Smooth muscle cell (in vitro differentiated cells): ENCODE measurements around the gene MEA1. TPM values are rescaled to one million over a fixed set of nuclear protein-coding genes. Genes with fewer than 3 reads are reported as not detected.
A peak's percentile ranks its signal among the peaks of the same experiment; 100 is the strongest.
"Not testable (repeated sequence)": the region's sequence is repeated elsewhere in the genome, so short reads cannot be mapped to it uniquely, and the experiment has no call there.

Experiments used
- DNase-seq: peaks from one replicate; lab custom pipeline; 2025; ENCODE audit not compliant: unreplicated experiment; lab: John Stamatoyannopoulos, UW
- H2AFZ ChIP-seq: fragments of 200-600 bp; sonication (generic); 2 replicates; pipeline ENCODE4 v1.6.0; 2016; ENCODE audit warnings: antibody characterized with exemption, low read depth, mild to moderate bottlenecking
- H3F3A ChIP-seq: fragments of 200-600 bp; sonication (generic); 2 replicates; pipeline ENCODE4 v1.6.0; 2017; ENCODE audit warnings: antibody characterized with exemption, low read depth
- H3K27ac ChIP-seq: fragments of 200-600 bp; sonication (generic); 2 replicates; pipeline ENCODE4 v1.5.1; 2016; ENCODE audit warnings: low read depth, mild to moderate bottlenecking
- H3K27me3 ChIP-seq: fragments of 200-600 bp; sonication (generic); 2 replicates; pipeline ENCODE4 v1.6.1; 2016; ENCODE audit warnings: low read depth, mild to moderate bottlenecking
- H3K36me3 ChIP-seq: fragments of 200-600 bp; sonication (generic); 2 replicates; pipeline ENCODE4 v1.5.1; 2016; ENCODE audit warnings: low read depth
- H3K4me1 ChIP-seq: fragments of 200-600 bp; sonication (generic); 2 replicates; pipeline ENCODE4 v1.5.1; 2016; ENCODE audit warnings: low read depth
- H3K4me2 ChIP-seq: fragments of 200-600 bp; sonication (generic); 2 replicates; pipeline ENCODE4 v1.6.0; 2016; ENCODE audit warnings: mild to moderate bottlenecking
- H3K4me3 ChIP-seq: fragments of 200-600 bp; sonication (generic); 2 replicates; pipeline ENCODE4 v1.5.1; 2016; ENCODE audit warnings: mild to moderate bottlenecking
- H3K79me2 ChIP-seq: fragments of 200-600 bp; sonication (generic); 2 replicates; pipeline ENCODE4 v1.6.0; 2016; ENCODE audit warnings: low read depth, mild to moderate bottlenecking
- H3K9ac ChIP-seq: fragments of 200-600 bp; sonication (generic); 2 replicates; pipeline ENCODE4 v1.6.0; 2016; ENCODE audit warnings: low read depth
- H3K9me3 ChIP-seq: fragments of 200-600 bp; sonication (generic); replicated peaks from 2 replicates; pipeline ENCODE4 v1.5.1; 2016; ENCODE audit warnings: low read depth
- H4K20me1 ChIP-seq: fragments of 200-600 bp; sonication (generic); 2 replicates; pipeline ENCODE4 v1.6.0; 2016; ENCODE audit warnings: low read depth
- CTCF ChIP-seq: fragments of 200-600 bp; sonication (generic); IDR thresholded peaks from 2 replicates; pipeline ENCODE4 v1.5.1; 2017; ENCODE audit warnings: borderline replicate concordance, mild to moderate bottlenecking, antibody characterized with exemption; ENCODE audit not compliant: insufficient read depth, poor library complexity, severe bottlenecking
- WGBS: methylation state at CpG from one replicate; pipeline ENCODE4 v1.1.7; 2016; ENCODE audit warnings: low lambda C conversion rate; 5-methylcytosine and 5-hydroxymethylcytosine counted together
- polyA plus RNA-seq: library from polyadenylated mRNA; unstranded; fragments of >200 nt; fragmentation: Nextera tagmentation; extraction: Ambion mirVana; gene quantifications from 2 replicates; pipeline ENCODE4 v1.2.1, GENCODE V29; 2016
- total RNA-seq: library from RNA; depleted of rRNA; stranded (reverse); fragments of >200 nt; gene quantifications from 2 replicates; pipeline ENCODE4 v1.2.3, GENCODE V29; 2014

The MEA1 gene
- total and polyA plus RNA-seq, 2 experiments from 2014 or later, result 86.7 to 154 TPM

- H3K4me2 ChIP-seq, result peak overlapping the region; percentile 97
- H4K20me1 ChIP-seq, result no peaks in the 10 kb centered on the region
- no peaks in the 10 kb centered on the region for H3K36me3 ChIP-seq
- H3F3A ChIP-seq, result peaks cover 2% of the 10 kb centered on the region
- H3K27me3 ChIP-seq, result no peaks in the 10 kb centered on the region
- TF ChIP-seq CTCF, result no peak
- WGBS, result 97% methylated on average over 17 of the region's 17 CpGs
- peaks cover 13% of the 10 kb centered on the region for H3K4me1 ChIP-seq
- no peak overlapping the region for H2AFZ ChIP-seq
- H3K9me3 ChIP-seq, result no peaks in the 10 kb centered on the region
- H3K4me3 ChIP-seq, result no peak overlapping the region
- DNase-seq, result no peak
- H3K79me2 ChIP-seq, result peaks cover 36% of the 10 kb centered on the region
- peak overlapping the region; percentile 30 for H3K9ac ChIP-seq
- no peak overlapping the region for H3K27ac ChIP-seq
Observed at GRCh38 chr6:43050981-43051380, 37.2 kb upstream of the MEA1 start.

GRCh38 chr6:43047998-43048397 is 34.3 kb upstream of the MEA1 start:
- Histone ChIP-seq H3K9me3 (no peaks in the 10 kb centered on the region), H2AFZ (no peak overlapping the region), H3K4me2 (no peak overlapping the region), H4K20me1 (no peaks in the 10 kb centered on the region), H3K4me3 (no peak overlapping the region), H3K79me2 (peaks cover 30% of the 10 kb centered on the region), H3K4me1 (peaks cover 13% of the 10 kb centered on the region), H3K27me3 (no peaks in the 10 kb centered on the region), H3K36me3 (no peaks in the 10 kb centered on the region), H3K9ac (no peak overlapping the region), H3F3A (no peaks in the 10 kb centered on the region), H3K27ac (no peak overlapping the region)
- no peak for TF ChIP-seq CTCF
- no peak for DNase-seq
- WGBS, result over 99% methylated on average over 7 of the region's 7 CpGs

GRCh38 chr6:43045371-43045930 is 31.7 kb upstream of the MEA1 start:
- 99% methylated on average over 9 of the region's 11 CpGs for WGBS
- Histone ChIP-seq H2AFZ (no peak overlapping the region), H3K4me2 (no peak overlapping the region), H3K4me1 (no peaks in the 10 kb centered on the region), H3K4me3 (no peak overlapping the region), H3K9ac (no peak overlapping the region), H4K20me1 (no peaks in the 10 kb centered on the region), H3K27me3 (no peaks in the 10 kb centered on the region), H3K36me3 (no peaks in the 10 kb centered on the region), H3F3A (peaks cover 3% of the 10 kb centered on the region), H3K27ac (no peak overlapping the region), H3K79me2 (peaks cover 6% of the 10 kb centered on the region), H3K9me3 (no peaks in the 10 kb centered on the region)
- no peak for TF ChIP-seq CTCF
- DNase-seq, result no peak

GRCh38 chr6:43043310-43043709 is 29.6 kb upstream of the MEA1 start:
- Histone ChIP-seq H3K36me3 (no peaks in the 10 kb centered on the region), H3K9me3 (no peaks in the 10 kb centered on the region), H3K27me3 (no peaks in the 10 kb centered on the region), H3K4me1 (no peaks in the 10 kb centered on the region), H2AFZ (no peak overlapping the region), H3K4me3 (no peak overlapping the region), H3K4me2 (no peak overlapping the region), H4K20me1 (no peaks in the 10 kb centered on the region), H3K9ac (no peak overlapping the region), H3K79me2 (no peaks in the 10 kb centered on the region), H3F3A (peaks cover 3% of the 10 kb centered on the region), H3K27ac (no peak overlapping the region)
- no peak for DNase-seq
- TF ChIP-seq CTCF, result no peak
- WGBS, result 96% methylated on average over 9 of the region's 9 CpGs

- not testable (repeated sequence) for H3K4me3 ChIP-seq, H2AFZ ChIP-seq, H3F3A ChIP-seq, H4K20me1 ChIP-seq, H3K9ac ChIP-seq, H3K36me3 ChIP-seq, H3K4me1 ChIP-seq, H3K27me3 ChIP-seq, H3K79me2 ChIP-seq, H3K9me3 ChIP-seq, H3K27ac ChIP-seq, H3K4me2 ChIP-seq, DNase-seq
- 94% methylated on average over 8 of the region's 8 CpGs for WGBS
Observed at GRCh38 chr6:43041475-43041874, 27.7 kb upstream of the MEA1 start.
